Activated naive CD4-positive, alpha-beta T cell treated with anti-CD3 and anti-CD28 coated beads for 36 hours (primary cell): ENCODE measurements around the gene CBFB. TPM values are rescaled to one million over a fixed set of nuclear protein-coding genes. Genes with fewer than 3 reads are reported as not detected.

ENCODE experiments used
- CTCF ChIA-PET: fragments of 350-600 bp; sonication (Branson Sonifier 250); formaldehyde crosslinking; loops from one replicate; lab custom pipeline; 2021; ENCODE audit warnings: antibody characterized with exemption; lab: Charles Lee
- DNase-seq: peaks from one replicate; pipeline ENCODE4 v3.0.0-alpha.2; 2020
- H3K27ac Mint-ChIP-seq: one replicate; pipeline ENCODE4 v1.8.0; 2021; ENCODE audit warnings: mild to moderate bottlenecking, mixed read lengths
- H3K27me3 Mint-ChIP-seq: one replicate; pipeline ENCODE4 v1.8.0; 2021; ENCODE audit warnings: low read depth, mixed read lengths
- H3K36me3 Mint-ChIP-seq: one replicate; pipeline ENCODE4 v1.8.0; 2021; ENCODE audit warnings: low read depth, mixed read lengths
- H3K4me1 Mint-ChIP-seq: one replicate; pipeline ENCODE4 v1.8.0; 2021; ENCODE audit warnings: low read depth, mixed read lengths
- H3K4me3 Mint-ChIP-seq: one replicate; pipeline ENCODE4 v1.8.0; 2021; ENCODE audit warnings: mild to moderate bottlenecking, moderate library complexity, mixed read lengths
- H3K9me3 Mint-ChIP-seq: one replicate; pipeline ENCODE4 v1.8.0; 2021; ENCODE audit warnings: mixed read lengths
- intact Hi-C: fragments of 100-400 bp; cut with micrococcal nuclease; formaldehyde crosslinking; loops from one replicate; pipeline ENCODE4 v1.15.1; 2023
- total RNA-seq, 2 experiments: library from RNA; stranded (reverse); gene quantifications; one replicate each; pipeline ENCODE4 v1.2.3, GENCODE V29; 2021

Gene CBFB
- total RNA-seq, 2 experiments from 2014 or later, result 79.6 to 86.8 TPM

- H3K27ac Mint-ChIP-seq, result peak overlapping the region; percentile 48
- intact Hi-C loops, result no loop called here
- H3K27me3 Mint-ChIP-seq, result no peaks in the 10 kb centered on the region
- CTCF ChIA-PET, result interaction anchor here (0.5 to 1.7 kb wide), 7 partner anchors 11 to 269 kb away, joined by 3 to 6 read pairs (median 4); no protein-coding TSS in a partner anchor
- no peak overlapping the region for H3K4me3 Mint-ChIP-seq
- no peaks in the 10 kb centered on the region for H3K9me3 Mint-ChIP-seq
- DNase-seq, result no peak
- peaks cover 2% of the 10 kb centered on the region for H3K36me3 Mint-ChIP-seq
- peaks cover 2% of the 10 kb centered on the region for H3K4me1 Mint-ChIP-seq
These were observed 21.9 kb upstream of the CBFB start for GRCh38 chr16:67006930-67007658.

- H3K36me3 Mint-ChIP-seq, result peaks cover 2% of the 10 kb centered on the region
- no peaks in the 10 kb centered on the region for H3K9me3 Mint-ChIP-seq
- CTCF ChIA-PET, result interaction anchor here (1.0 kb wide), 1 partner anchor 9 kb away, joined by 3 read pairs; no protein-coding TSS in a partner anchor
- no peak overlapping the region for H3K4me3 Mint-ChIP-seq
- H3K4me1 Mint-ChIP-seq, result peaks cover 3% of the 10 kb centered on the region
- intact Hi-C loops, result no loop called here
- H3K27ac Mint-ChIP-seq, result no peak overlapping the region
- DNase-seq, result no peak
- H3K27me3 Mint-ChIP-seq, result no peaks in the 10 kb centered on the region
These were observed 19.8 kb upstream of the CBFB start for GRCh38 chr16:67009158-67009557.

- H3K9me3 Mint-ChIP-seq, result no peaks in the 10 kb centered on the region
These were observed 17.7 kb upstream of the CBFB start for GRCh38 chr16:67011274-67011673.

DNA sequence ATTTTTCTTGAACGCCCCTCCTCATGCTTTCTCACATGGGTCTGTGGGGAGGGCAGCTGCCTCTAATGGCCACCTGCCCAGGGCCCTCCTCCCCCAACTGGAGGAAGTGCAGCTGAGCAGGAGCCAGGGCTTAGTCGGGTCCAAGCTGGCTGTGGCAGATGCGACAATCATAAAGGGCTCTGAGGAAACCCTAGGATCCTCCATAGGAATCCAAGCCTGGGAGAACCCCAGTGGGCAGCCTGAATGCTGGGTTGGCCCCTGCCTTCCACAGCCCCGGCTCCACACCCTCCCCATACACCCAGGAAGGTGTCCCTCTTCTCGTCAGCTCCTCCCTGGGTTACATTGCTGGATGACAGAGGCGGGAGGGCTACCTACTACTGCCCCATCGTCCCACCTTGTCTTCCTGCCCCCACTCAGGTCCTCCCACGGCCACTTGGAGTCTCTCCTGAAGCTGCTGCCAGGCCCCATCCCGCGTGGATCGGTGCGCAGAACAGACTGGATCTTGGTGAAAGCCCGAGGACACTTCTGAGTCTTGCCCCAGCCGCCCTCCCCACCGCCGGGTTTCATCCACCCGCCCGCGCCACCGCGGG lies 15.6 kb upstream of the CBFB start:
- intact Hi-C loops, result no loop called here
- Mint-ChIP-seq H3K4me1 (peaks cover 5% of the 10 kb centered on the region), H3K27ac (no peak overlapping the region), H3K36me3 (no peaks in the 10 kb centered on the region), H3K4me3 (peak overlapping the region; percentile 67), H3K27me3 (peaks cover 4% of the 10 kb centered on the region), H3K9me3 (no peaks in the 10 kb centered on the region)
- CTCF ChIA-PET, result interaction anchor here (0.6 to 10.3 kb wide), 16 partner anchors 9 to 314 kb away, joined by 3 to 163 read pairs (median 3); partner anchors contain the start of genes B3GNT9, CES4A and NOL3
- DNase-seq, result no peak

More at GRCh38 chr16:67011274-67011673, 17.7 kb upstream of the CBFB start:
- H3K4me1 Mint-ChIP-seq, result peaks cover 3% of the 10 kb centered on the region
- intact Hi-C loops, result no loop called here
- no peaks in the 10 kb centered on the region for H3K36me3 Mint-ChIP-seq
- CTCF ChIA-PET, result interaction anchor here (3.8 kb wide), 1 partner anchor 33 kb away, joined by 22 read pairs; no protein-coding TSS in a partner anchor
- no peak overlapping the region for H3K4me3 Mint-ChIP-seq
- H3K27ac Mint-ChIP-seq, result no peak overlapping the region
- no peak for DNase-seq
- peaks cover 4% of the 10 kb centered on the region for H3K27me3 Mint-ChIP-seq

DNA sequence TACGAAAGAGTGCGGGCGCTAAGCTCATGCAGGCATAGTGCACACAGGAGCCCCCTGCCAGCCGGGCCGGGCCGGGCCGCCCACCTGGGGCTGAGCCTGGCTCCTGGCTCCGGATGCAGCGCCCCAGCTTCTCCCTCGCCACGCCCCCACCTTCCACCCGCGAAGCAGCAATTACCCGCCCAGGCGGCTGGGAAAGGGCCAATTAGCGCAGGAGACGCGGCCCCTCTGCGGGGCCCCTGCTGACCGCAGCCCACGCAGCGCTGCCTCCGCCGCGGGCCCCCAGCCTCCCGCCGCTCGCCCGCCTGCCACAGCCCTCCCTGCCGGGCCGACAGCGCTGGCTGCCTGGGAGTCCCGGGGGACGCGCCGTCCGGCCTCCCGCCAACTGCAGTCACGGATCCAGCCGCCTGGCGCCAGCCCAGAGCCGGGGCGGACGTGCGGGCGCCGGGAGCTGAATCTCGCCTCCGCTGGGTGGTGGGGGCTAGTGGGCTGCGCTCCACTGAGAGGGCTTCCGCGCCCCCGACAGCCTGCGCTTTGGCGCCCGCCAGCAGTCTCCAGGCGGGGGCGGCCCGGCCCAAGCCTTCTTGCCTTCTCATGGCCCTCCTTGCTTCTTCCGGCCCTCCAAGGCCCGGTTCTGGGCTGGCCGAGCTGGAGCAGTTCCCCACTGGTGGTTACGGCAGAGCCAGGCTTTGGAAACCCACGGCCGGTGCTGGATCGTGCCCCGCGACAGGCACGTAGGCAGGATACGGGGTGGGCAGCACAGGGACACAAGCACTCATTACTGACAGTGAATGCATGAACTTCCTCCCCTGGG lies 14.9 kb upstream of the CBFB start:
- Mint-ChIP-seq H3K36me3 (no peaks in the 10 kb centered on the region), H3K27me3 (peaks cover 4% of the 10 kb centered on the region), H3K27ac (peak overlapping the region; percentile 18), H3K9me3 (no peaks in the 10 kb centered on the region), H3K4me3 (peak overlapping the region; percentile 75), H3K4me1 (peaks cover 5% of the 10 kb centered on the region)
- peak; percentile 76 for DNase-seq
- CTCF ChIA-PET, result interaction anchor here (0.6 to 10.3 kb wide), 16 partner anchors 9 to 315 kb away, joined by 3 to 163 read pairs (median 3); partner anchors contain the start of genes B3GNT9, CES4A and NOL3
- intact Hi-C loops, result loop anchor here (1.0 to 2.0 kb wide), 3 partner anchors 29 to 119 kb away; no protein-coding TSS in a partner anchor

DNA sequence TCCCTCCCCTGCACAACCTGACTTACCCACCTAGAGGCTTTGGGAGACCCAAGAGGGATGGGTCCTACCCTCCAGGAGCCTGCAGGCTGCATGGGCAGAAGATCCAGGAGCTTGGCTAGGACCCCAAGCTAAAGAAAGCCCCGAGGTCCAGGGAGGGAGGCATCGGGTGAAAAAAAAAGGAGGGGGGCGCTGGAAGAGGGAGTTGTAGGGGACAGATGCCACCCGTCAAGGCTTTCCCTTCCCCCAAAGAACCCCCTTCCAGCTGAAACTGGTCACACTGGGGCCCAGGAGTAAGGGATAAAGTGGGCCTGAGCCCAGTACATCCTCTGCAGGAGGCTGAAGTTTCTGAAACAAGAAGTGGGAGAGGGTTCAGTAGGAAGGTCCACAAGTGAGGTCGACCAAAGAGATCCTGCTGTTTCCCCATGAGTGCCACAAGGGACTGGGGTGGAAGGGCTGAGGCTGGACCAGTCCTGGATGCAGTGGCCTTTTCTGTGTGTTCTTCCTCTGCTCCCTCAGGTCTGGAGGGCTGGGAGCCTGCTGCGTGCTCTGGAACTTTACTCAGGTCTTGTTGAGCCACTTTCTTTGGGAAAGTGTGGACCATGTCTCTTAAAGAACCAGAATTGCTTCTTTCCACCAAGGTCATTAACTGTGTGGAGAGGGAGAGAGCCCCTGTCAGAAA lies 14.2 kb upstream of the CBFB start:
- DNase-seq, result no peak
- intact Hi-C loops, result loop anchor here (1.0 to 2.0 kb wide), 5 partner anchors 30 to 120 kb away; no protein-coding TSS in a partner anchor
- Mint-ChIP-seq H3K27ac (peak overlapping the region; percentile 18), H3K4me3 (peak overlapping the region; percentile 75), H3K27me3 (peaks cover 4% of the 10 kb centered on the region), H3K4me1 (peaks cover 5% of the 10 kb centered on the region), H3K9me3 (no peaks in the 10 kb centered on the region), H3K36me3 (no peaks in the 10 kb centered on the region)
- CTCF ChIA-PET, result interaction anchor here (0.6 to 10.3 kb wide), 9 partner anchors 15 to 170 kb away, joined by 3 to 163 read pairs (median 3); partner anchors contain the start of genes B3GNT9 and CES4A

DNA sequence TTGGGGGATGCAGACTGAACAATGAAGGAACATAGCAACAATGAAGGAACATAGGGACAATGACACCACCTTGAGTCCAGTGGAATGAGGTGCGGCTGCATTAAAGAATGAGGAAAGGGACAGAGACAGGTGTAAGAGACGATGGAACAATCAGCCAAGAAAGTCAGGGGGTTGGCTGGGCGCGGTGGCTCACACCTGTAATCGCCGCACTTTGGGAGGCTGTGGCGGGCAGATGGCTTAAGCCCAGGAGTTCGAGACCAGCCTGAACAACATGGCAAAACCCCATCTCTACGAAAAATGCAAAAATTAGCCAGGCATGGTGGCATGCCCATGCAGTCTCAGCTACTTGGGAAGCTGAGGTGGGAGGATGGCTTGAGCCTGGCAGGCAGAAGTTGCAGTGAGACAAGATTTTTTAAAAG lies 13.6 kb upstream of the CBFB start:
- CTCF ChIA-PET, result interaction anchor here (0.9 to 10.3 kb wide), 5 partner anchors 12 to 167 kb away, joined by 3 to 163 read pairs (median 8); partner anchors contain the start of genes B3GNT9 and CBFB
- H3K4me3 Mint-ChIP-seq, result no peak overlapping the region
- DNase-seq, result no peak
- no peak overlapping the region for H3K27ac Mint-ChIP-seq
- peaks cover 5% of the 10 kb centered on the region for H3K4me1 Mint-ChIP-seq
- intact Hi-C loops, result loop anchor here (1.0 to 2.0 kb wide), 4 partner anchors 31 to 121 kb away; no protein-coding TSS in a partner anchor
- H3K36me3 Mint-ChIP-seq, result no peaks in the 10 kb centered on the region
- peaks cover 4% of the 10 kb centered on the region for H3K27me3 Mint-ChIP-seq
- H3K9me3 Mint-ChIP-seq, result no peaks in the 10 kb centered on the region

- intact Hi-C loops, result loop anchor here (2.0 kb wide), 1 partner anchor 93 kb away; the partner anchor contains the start of gene PHAF1
- Mint-ChIP-seq H3K27ac (no peak overlapping the region), H3K4me3 (no peak overlapping the region)
These were observed 12.8 kb upstream of the CBFB start for GRCh38 chr16:67016143-67016542.

GRCh38 chr16:67016681-67017420 lies 12.1 kb upstream of the CBFB start:
- no peaks in the 10 kb centered on the region for H3K36me3 Mint-ChIP-seq
- no peak overlapping the region for H3K4me3 Mint-ChIP-seq
- no peaks in the 10 kb centered on the region for H3K9me3 Mint-ChIP-seq
- peaks cover 4% of the 10 kb centered on the region for H3K27me3 Mint-ChIP-seq
- no peak for DNase-seq
- intact Hi-C loops, result loop anchor here (2.0 kb wide), 1 partner anchor 92 kb away; the partner anchor contains the start of gene PHAF1
- H3K4me1 Mint-ChIP-seq, result peaks cover 5% of the 10 kb centered on the region
- CTCF ChIA-PET, result interaction anchor here (0.8 to 10.3 kb wide), 23 partner anchors 10 to 464 kb away, joined by 3 to 163 read pairs (median 8); partner anchors contain the start of genes ATP6V0D1, B3GNT9, CBFB and FBXL8
- H3K27ac Mint-ChIP-seq, result no peak overlapping the region

More at GRCh38 chr16:67016143-67016542, 12.8 kb upstream of the CBFB start:
- Mint-ChIP-seq H3K27me3 (peaks cover 4% of the 10 kb centered on the region), H3K4me1 (peaks cover 5% of the 10 kb centered on the region), H3K36me3 (no peaks in the 10 kb centered on the region), H3K9me3 (no peaks in the 10 kb centered on the region)
- DNase-seq, result no peak
- CTCF ChIA-PET, result interaction anchor here (0.9 to 10.3 kb wide), 10 partner anchors 11 to 169 kb away, joined by 3 to 163 read pairs (median 14); partner anchors contain the start of genes B3GNT9, CBFB, FBXL8 and MATCAP1

- H3K4me3 Mint-ChIP-seq, result no peak overlapping the region
- no peaks in the 10 kb centered on the region for H3K9me3 Mint-ChIP-seq
- intact Hi-C loops, result loop anchor here (2.0 kb wide), 1 partner anchor 91 kb away; the partner anchor contains the start of gene PHAF1
- DNase-seq, result no peak
- CTCF ChIA-PET, result interaction anchor here (0.8 to 10.3 kb wide), 42 partner anchors 10 to 464 kb away, joined by 3 to 163 read pairs (median 5); partner anchors contain the start of genes ATP6V0D1, B3GNT9, CBFB and E2F4
- H3K4me1 Mint-ChIP-seq, result peaks cover 5% of the 10 kb centered on the region
- H3K27me3 Mint-ChIP-seq, result peaks cover 4% of the 10 kb centered on the region
- no peaks in the 10 kb centered on the region for H3K36me3 Mint-ChIP-seq
- no peak overlapping the region for H3K27ac Mint-ChIP-seq
These were observed 11.6 kb upstream of the CBFB start for GRCh38 chr16:67017421-67017750.
